SK-N-SH treated with all-trans-retinoic acid at 6 μM for 48 hours (cell line): ENCODE data around the gene CHRNE.
"Not testable (repeated sequence)": the region's sequence is repeated elsewhere in the genome, so short reads cannot be mapped to it uniquely, and the experiment has no call there.

Source experiments
- ATAC-seq: fragments of 200-7000 bp; cut with Tn5 transposase; 3 replicates; pipeline ENCODE4 v1.9.1; 2020; ENCODE audit warnings: mild to moderate bottlenecking, moderate library complexity
- ARNTL ChIP-seq: fragments of 450-650 bp; formaldehyde crosslinking; IDR thresholded peaks from 2 replicates; pipeline ENCODE4 v1.5.0; 2020; ENCODE audit warnings: low read depth, mild to moderate bottlenecking, moderate library complexity, borderline replicate concordance
- BACH2 ChIP-seq: fragments of 250-450 bp; sonication (Bioruptor Pico); IDR thresholded peaks from 2 replicates; pipeline ENCODE4 v1.9.0; 2021; ENCODE audit warnings: mild to moderate bottlenecking, borderline replicate concordance
- CREB5 ChIP-seq: fragments of 250-450 bp; sonication (Bioruptor Pico); IDR thresholded peaks from 2 replicates; pipeline ENCODE4 v1.5.1; 2020; ENCODE audit warnings: low read depth, mild to moderate bottlenecking, moderate library complexity
- GLIS3 ChIP-seq: fragments of 250-450 bp; sonication (Bioruptor Pico); IDR thresholded peaks from 2 replicates; pipeline ENCODE4 v1.5.0; 2020; ENCODE audit warnings: mild to moderate bottlenecking, moderate library complexity
- ISL1 ChIP-seq: fragments of 250-450 bp; sonication (Bioruptor Pico); IDR thresholded peaks from 2 replicates; pipeline ENCODE4 v2.1.2; 2022; ENCODE audit warnings: mild to moderate bottlenecking, moderate library complexity
- PATZ1 ChIP-seq: fragments of 250-450 bp; sonication (Bioruptor Pico); IDR thresholded peaks from 2 replicates; pipeline ENCODE4 v1.8.0; 2020; ENCODE audit warnings: mild to moderate bottlenecking, moderate library complexity, borderline replicate concordance
- POU6F1 ChIP-seq: fragments of 250-450 bp; sonication (Bioruptor Pico); IDR thresholded peaks from 2 replicates; pipeline ENCODE4 v1.8.0; 2021; ENCODE audit warnings: low read depth, mild to moderate bottlenecking, moderate library complexity, borderline replicate concordance
- PPARA ChIP-seq: fragments of 250-450 bp; sonication (Bioruptor Pico); IDR thresholded peaks from 2 replicates; pipeline ENCODE4 v1.5.0; 2020; ENCODE audit warnings: mild to moderate bottlenecking, borderline replicate concordance
- TOX ChIP-seq: fragments of 250-450 bp; sonication (Bioruptor Pico); IDR thresholded peaks from 2 replicates; pipeline ENCODE4 v1.8.0; 2021; ENCODE audit warnings: mild to moderate bottlenecking, moderate library complexity, borderline replicate concordance
- TSHZ2 ChIP-seq: fragments of 250-450 bp; sonication (Bioruptor Pico); IDR thresholded peaks from 2 replicates; pipeline ENCODE4 v1.5.0; 2020; ENCODE audit warnings: mild to moderate bottlenecking, moderate library complexity
- ZC3H10 ChIP-seq: fragments of 250-450 bp; sonication (Bioruptor Pico); IDR thresholded peaks from 2 replicates; pipeline ENCODE4 v1.5.1; 2021; ENCODE audit warnings: mild to moderate bottlenecking, moderate library complexity
- ZFP3 ChIP-seq: fragments of 250-450 bp; sonication (Bioruptor Pico); IDR thresholded peaks from 2 replicates; pipeline ENCODE4 v1.5.0; 2020; ENCODE audit warnings: mild to moderate bottlenecking, moderate library complexity
- ZNF70 ChIP-seq: fragments of 450-650 bp; formaldehyde crosslinking; IDR thresholded peaks from 2 replicates; pipeline ENCODE4 v1.5.0; 2020; ENCODE audit warnings: mild to moderate bottlenecking, moderate library complexity
- ZNF8 ChIP-seq: fragments of 450-650 bp; formaldehyde crosslinking; IDR thresholded peaks from 2 replicates; pipeline ENCODE4 v1.5.0; 2020; ENCODE audit warnings: mild to moderate bottlenecking, moderate library complexity

CHRNE gene

GRCh38 chr17:4879601-4880000 lies 23.3 kb downstream of the CHRNE start (continued):
- TF ChIP-seq TSHZ2 (no peak), PATZ1 (CRISPR knock-in tag) (no peak)

GRCh38 chr17:4877089-4877488 lies 25.8 kb downstream of the CHRNE start:
- TF ChIP-seq CREB5 (no peak), ZNF70 (no peak), ISL1 (no peak)
- ATAC-seq = no peak

- ATAC-seq = no peak
These were observed 30.1 kb downstream of the CHRNE start for GRCh38 chr17:4872786-4873185.

GRCh38 chr17:4870855-4871254 lies 32.0 kb downstream of the CHRNE start:
- TF ChIP-seq GLIS3 = no peak
- TF ChIP-seq ISL1 = no peak
- TF ChIP-seq ARNTL = no peak
- no peak for TF ChIP-seq BACH2
- no peak for TF ChIP-seq TOX (CRISPR knock-in tag)
- no peak for TF ChIP-seq TSHZ2
- ATAC-seq = no peak

More at GRCh38 chr17:4872786-4873185, 30.1 kb downstream of the CHRNE start:
- TF ChIP-seq GLIS3 (no peak), ZC3H10 (no peak), PPARA (CRISPR knock-in tag) (no peak), ZFP3 (CRISPR knock-in tag) (no peak), TOX (CRISPR knock-in tag) (no peak), POU6F1 (CRISPR knock-in tag) (no peak), ISL1 (no peak), ZNF8 (CRISPR knock-in tag) (no peak)

GRCh38 chr17:4869058-4869998 lies 33.6 kb downstream of the CHRNE start:
- ATAC-seq = not testable (repeated sequence)

- ATAC-seq = not testable (repeated sequence)
These were observed 35.4 kb downstream of the CHRNE start for GRCh38 chr17:4867535-4867934.
